Left ventricle myocardium inferior (tissue), 1 donor: Measurements from ENCODE around the gene TFDP2. TPM values are rescaled to one million over a fixed set of nuclear protein-coding genes. Genes with fewer than 3 reads are reported as not detected.

Source experiments
- DNase-seq: peaks from one replicate; pipeline ENCODE4 v3.0.0-alpha.2; 2020
- H3K27ac ChIP-seq: fragments of 200-600 bp; replicated peaks from 2 replicates; pipeline ENCODE4 v1.8.0; 2021
- H3K27me3 ChIP-seq: fragments of 200-600 bp; 2 replicates; pipeline ENCODE4 v1.8.0; 2021; ENCODE audit warnings: low read depth
- H3K36me3 ChIP-seq: fragments of 200-600 bp; 2 replicates; pipeline ENCODE4 v1.8.0; 2021
- H3K4me1 ChIP-seq: fragments of 200-600 bp; 2 replicates; pipeline ENCODE4 v1.8.0; 2021
- H3K4me3 ChIP-seq: fragments of 200-600 bp; 2 replicates; pipeline ENCODE4 v1.8.0; 2021; ENCODE audit warnings: mild to moderate bottlenecking, moderate library complexity
- H3K9me3 ChIP-seq: fragments of 200-600 bp; replicated peaks from 2 replicates; pipeline ENCODE4 v1.8.0; 2021
- intact Hi-C: fragments of 100-400 bp; cut with micrococcal nuclease; formaldehyde crosslinking; loops from one replicate; pipeline ENCODE4 v1.11.0; 2022
- total RNA-seq: library from RNA; stranded (reverse); fragmentation: NEBNext Ultra II Directional; extraction: Animal tissue kit (Norgen Biotek cat#: 25700); gene quantifications from one replicate; pipeline ENCODE4 v1.2.1, GENCODE V29; 2021
- TF ChIP-seq, protein P1 (sequence below): fragments of 200-600 bp; IDR thresholded peaks from 2 replicates; pipeline ENCODE4 v1.8.0; 2021; ENCODE audit warnings: antibody characterized with exemption, mild to moderate bottlenecking, borderline replicate concordance
- donor health status: DM: no; HTN: yes; CAD: no; lungs with severe emphysema.

TFDP2 gene
- total RNA-seq, 1 donor from 2014 or later, result 67.1 TPM

DNA sequence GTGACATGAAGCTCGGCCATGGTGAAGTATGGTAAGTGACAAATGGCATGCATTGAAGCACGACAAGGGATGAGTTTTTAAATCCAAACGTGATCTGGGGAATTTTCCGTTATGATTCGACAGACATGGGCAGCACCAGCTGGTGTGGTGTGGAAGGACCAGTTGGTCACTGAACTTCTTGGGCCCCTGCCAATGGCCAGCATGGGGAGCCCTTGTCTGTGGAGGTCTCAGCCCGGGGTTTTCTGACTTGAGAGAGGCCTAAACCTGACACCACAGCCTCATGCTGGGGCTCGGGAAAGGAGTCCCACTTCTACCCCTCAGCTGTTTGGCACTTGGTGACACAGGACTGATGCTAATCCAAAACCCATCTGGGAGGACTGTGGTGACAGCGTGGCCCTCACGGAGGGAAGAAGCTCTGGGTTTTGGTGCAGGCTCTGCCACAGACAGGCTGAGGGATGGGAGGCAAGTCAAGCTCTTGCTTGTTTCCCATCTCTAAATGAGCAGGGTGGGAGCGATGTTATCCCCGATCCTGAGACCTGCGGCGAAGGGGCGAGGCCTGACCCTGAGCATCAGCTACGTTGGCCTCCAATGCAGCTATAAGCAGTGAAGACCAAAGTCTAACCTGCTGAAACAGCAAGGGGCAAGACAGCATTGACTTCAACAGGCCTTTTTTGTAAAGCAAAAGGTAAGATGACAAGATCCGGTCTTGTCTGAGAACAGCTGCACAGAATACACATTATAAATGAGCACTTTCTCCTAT, 203.4 kb downstream of the TFDP2 start:
- Histone ChIP-seq H3K9me3 (no peaks in the 10 kb centered on the region), H3K4me3 (no peak overlapping the region), H3K36me3 (no peaks in the 10 kb centered on the region), H3K27ac (no peak overlapping the region), H3K27me3 (no peaks in the 10 kb centered on the region), H3K4me1 (no peaks in the 10 kb centered on the region)
- TF ChIP-seq, protein P1, sequence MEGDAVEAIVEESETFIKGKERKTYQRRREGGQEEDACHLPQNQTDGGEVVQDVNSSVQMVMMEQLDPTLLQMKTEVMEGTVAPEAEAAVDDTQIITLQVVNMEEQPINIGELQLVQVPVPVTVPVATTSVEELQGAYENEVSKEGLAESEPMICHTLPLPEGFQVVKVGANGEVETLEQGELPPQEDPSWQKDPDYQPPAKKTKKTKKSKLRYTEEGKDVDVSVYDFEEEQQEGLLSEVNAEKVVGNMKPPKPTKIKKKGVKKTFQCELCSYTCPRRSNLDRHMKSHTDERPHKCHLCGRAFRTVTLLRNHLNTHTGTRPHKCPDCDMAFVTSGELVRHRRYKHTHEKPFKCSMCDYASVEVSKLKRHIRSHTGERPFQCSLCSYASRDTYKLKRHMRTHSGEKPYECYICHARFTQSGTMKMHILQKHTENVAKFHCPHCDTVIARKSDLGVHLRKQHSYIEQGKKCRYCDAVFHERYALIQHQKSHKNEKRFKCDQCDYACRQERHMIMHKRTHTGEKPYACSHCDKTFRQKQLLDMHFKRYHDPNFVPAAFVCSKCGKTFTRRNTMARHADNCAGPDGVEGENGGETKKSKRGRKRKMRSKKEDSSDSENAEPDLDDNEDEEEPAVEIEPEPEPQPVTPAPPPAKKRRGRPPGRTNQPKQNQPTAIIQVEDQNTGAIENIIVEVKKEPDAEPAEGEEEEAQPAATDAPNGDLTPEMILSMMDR, result no peak
- intact Hi-C loops, result no loop called here
- DNase-seq, result no peak

DNA sequence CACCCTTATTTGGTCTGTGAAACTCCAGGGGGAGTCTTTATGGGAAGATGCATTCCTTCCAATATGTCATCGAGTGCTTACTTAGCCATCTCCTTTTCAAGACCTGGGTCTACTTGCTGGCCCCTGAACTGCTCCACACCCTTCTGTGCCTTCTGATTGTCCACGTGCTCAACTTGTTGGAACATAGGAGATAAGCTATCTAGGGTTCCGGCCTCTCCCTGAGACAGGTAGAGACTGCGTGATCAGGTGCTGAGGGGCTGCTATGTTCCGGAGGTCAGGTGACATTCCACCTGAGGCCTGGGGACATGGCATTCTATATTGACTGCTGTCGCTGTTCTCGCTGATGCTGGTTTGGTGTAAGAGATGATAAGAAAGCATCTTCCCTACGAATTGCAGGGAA, 207.3 kb downstream of the TFDP2 start:
- Histone ChIP-seq H3K4me3 (no peak overlapping the region), H3K27ac (no peak overlapping the region), H3K27me3 (no peaks in the 10 kb centered on the region), H3K9me3 (no peaks in the 10 kb centered on the region), H3K4me1 (no peaks in the 10 kb centered on the region), H3K36me3 (no peaks in the 10 kb centered on the region)
- TF ChIP-seq, protein P1, result no peak
- intact Hi-C loops, result no loop called here
- no peak for DNase-seq

DNA sequence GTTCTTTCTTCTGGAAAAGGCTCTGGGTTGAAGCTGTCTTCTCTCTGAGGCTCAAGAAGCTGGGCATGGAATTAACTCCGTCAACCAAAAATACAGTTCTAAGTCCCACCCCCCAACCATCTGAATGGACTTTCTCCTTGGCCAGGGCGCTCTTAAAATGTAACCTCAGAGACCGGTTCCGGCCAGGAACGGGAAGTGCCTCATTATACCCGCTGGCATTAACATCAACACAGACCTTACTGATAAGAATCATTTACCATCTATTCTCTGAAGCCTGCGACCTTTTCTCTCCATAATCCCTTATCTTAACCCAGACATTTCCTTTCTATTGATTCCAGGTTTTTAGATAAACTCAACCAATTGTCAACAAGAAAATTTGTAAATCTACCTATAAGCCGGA, 208.3 kb downstream of the TFDP2 start:
- Histone ChIP-seq H3K4me3 (no peak overlapping the region), H3K36me3 (no peaks in the 10 kb centered on the region), H3K27ac (no peak overlapping the region), H3K4me1 (no peaks in the 10 kb centered on the region), H3K27me3 (no peaks in the 10 kb centered on the region), H3K9me3 (no peaks in the 10 kb centered on the region)
- no peak for DNase-seq
- TF ChIP-seq, protein P1, result no peak
- intact Hi-C loops, result no loop called here

DNA sequence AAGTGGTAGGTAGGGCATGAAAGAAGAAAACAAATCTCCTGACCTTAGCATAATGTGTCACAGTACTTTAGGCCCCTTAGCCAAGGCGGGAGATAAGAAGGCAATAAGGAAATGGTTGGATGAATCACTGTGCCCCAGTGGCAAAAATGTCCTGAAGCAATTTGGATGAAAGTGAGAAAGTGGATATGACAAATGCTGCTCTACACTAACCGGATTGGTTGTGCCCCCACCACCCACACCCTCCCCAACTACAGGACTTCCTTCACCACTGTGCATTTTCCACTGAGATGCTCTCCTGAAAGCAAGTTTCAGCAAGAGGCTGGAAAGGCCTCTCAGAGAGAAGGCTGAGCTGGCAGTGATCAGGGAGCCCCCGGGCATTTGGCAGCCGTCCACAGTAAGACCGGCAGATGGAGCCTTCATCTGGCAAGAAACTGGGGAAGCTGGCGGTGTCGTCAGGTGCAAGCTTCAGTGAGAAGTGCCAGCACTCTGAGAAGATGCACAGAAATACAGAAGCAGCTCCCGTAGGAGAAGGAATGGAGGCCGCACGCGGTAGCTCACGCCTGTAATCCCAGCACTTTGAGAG, 209.1 kb downstream of the TFDP2 start:
- DNase-seq, result no peak
- Histone ChIP-seq H3K27me3 (no peaks in the 10 kb centered on the region), H3K36me3 (no peaks in the 10 kb centered on the region), H3K27ac (no peak overlapping the region), H3K9me3 (no peaks in the 10 kb centered on the region), H3K4me3 (no peak overlapping the region), H3K4me1 (no peaks in the 10 kb centered on the region)
- intact Hi-C loops, result no loop called here
- TF ChIP-seq, protein P1, result no peak

DNA sequence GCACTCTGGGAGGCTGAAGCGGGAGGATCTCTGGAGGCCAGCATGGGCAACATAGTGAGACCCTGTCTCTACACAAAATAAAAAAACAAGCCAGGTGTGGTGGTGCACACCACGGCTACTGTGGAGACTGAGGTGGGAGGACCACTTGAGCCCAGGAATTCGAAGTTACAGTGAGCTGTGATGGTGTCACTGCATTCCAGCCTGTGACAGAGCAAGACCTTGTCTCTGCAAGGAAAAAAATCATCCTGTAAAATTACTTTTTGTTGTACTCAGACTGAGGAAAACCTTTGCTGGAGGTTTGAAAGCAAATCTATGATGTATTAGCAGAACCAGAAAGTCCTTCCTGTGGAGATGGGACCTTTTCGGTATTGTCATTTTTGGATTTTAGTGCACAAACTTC, 209.6 kb downstream of the TFDP2 start:
- Histone ChIP-seq H3K36me3 (no peaks in the 10 kb centered on the region), H3K9me3 (no peaks in the 10 kb centered on the region), H3K4me1 (no peaks in the 10 kb centered on the region), H3K4me3 (no peak overlapping the region), H3K27me3 (no peaks in the 10 kb centered on the region), H3K27ac (no peak overlapping the region)
- no peak for DNase-seq
- TF ChIP-seq, protein P1, result no peak
- intact Hi-C loops, result no loop called here
